OCI-LY7 (cell line): ENCODE measurements around the gene DTNA. TPM values are rescaled to one million over a fixed set of nuclear protein-coding genes. Genes with fewer than 3 reads are reported as not detected.

Experiments
- BruUV-seq: library from RNA; stranded (reverse); fragments of 400-500 nt; replicated peaks from 2 replicates; lab custom pipeline; 2021; lab: Mats Ljungman, UMichigan
- CTCF ChIA-PET: fragments of 300-600 bp; sonication (Branson Sonifier 250); formaldehyde crosslinking; loops from one replicate; lab custom pipeline; 2022; ENCODE audit warnings: antibody characterized with exemption; ENCODE audit not compliant: unreplicated experiment; lab: Charles Lee
- POLR2A ChIA-PET: fragments of 300-600 bp; sonication (Branson Sonifier 250); formaldehyde crosslinking; loops from one replicate; lab custom pipeline; 2022; ENCODE audit warnings: antibody characterized with exemption; lab: Charles Lee
- DNase-seq: peaks from one replicate; pipeline ENCODE4 v3.0.0-alpha.2; 2015; ENCODE audit warnings: low spot score
- H2AFZ ChIP-seq: fragments of 200-600 bp; sonication (generic), shearing (Covaris generic); 2 replicates; pipeline ENCODE4 v1.6.1; 2014; ENCODE audit warnings: mild to moderate bottlenecking, antibody characterized with exemption, low read length, moderate library complexity
- H3K27ac ChIP-seq: fragments of 200-600 bp; sonication (generic); 2 replicates; pipeline ENCODE4 v1.5.1; 2014; ENCODE audit warnings: mixed run types, low read depth, mild to moderate bottlenecking, moderate library complexity, low read length, inconsistent platforms; ENCODE audit not compliant: poor library complexity, severe bottlenecking
- H3K36me3 ChIP-seq: fragments of 200-600 bp; sonication (generic); 2 replicates; pipeline ENCODE4 v1.6.1; 2014; ENCODE audit warnings: mild to moderate bottlenecking, antibody characterized with exemption, low read length, moderate library complexity, mixed read lengths; ENCODE audit not compliant: insufficient read depth
- H3K4me1 ChIP-seq: fragments of 200-600 bp; sonication (generic); 2 replicates; pipeline ENCODE4 v1.5.1; 2014; ENCODE audit warnings: mild to moderate bottlenecking, low read length; ENCODE audit not compliant: insufficient read depth, poor library complexity, severe bottlenecking
- H3K4me2 ChIP-seq: fragments of 200-600 bp; sonication (generic); 2 replicates; pipeline ENCODE4 v1.6.1; 2014; ENCODE audit warnings: mild to moderate bottlenecking, low read length
- H3K4me3 ChIP-seq: fragments of 200-600 bp; sonication (generic); 2 replicates; pipeline ENCODE4 v1.5.1; 2014; ENCODE audit warnings: mild to moderate bottlenecking, low read depth, low read length; ENCODE audit not compliant: poor library complexity, severe bottlenecking
- H3K79me2 ChIP-seq: fragments of 200-600 bp; sonication (generic); 2 replicates; pipeline ENCODE4 v1.6.1; 2016; ENCODE audit warnings: low read depth, mild to moderate bottlenecking, low read length, moderate library complexity, mixed read lengths; ENCODE audit not compliant: insufficient read depth
- H3K9me2 ChIP-seq: fragments of 200-600 bp; sonication (generic); 2 replicates; pipeline ENCODE4 v1.6.1; 2016; ENCODE audit warnings: mild to moderate bottlenecking, low read length, mixed read lengths; ENCODE audit not compliant: insufficient read depth
- H3K9me3 ChIP-seq: fragments of 200-600 bp; sonication (generic); 2 replicates; pipeline ENCODE4 v1.6.1; 2014; ENCODE audit warnings: mild to moderate bottlenecking, mixed run types, low read length, mixed read lengths
- H4K20me1 ChIP-seq: fragments of 200-600 bp; sonication (generic); 2 replicates; pipeline ENCODE4 v1.6.1; 2014; ENCODE audit warnings: mild to moderate bottlenecking, antibody characterized with exemption, low read length, moderate library complexity, mixed read lengths; ENCODE audit not compliant: insufficient read depth
- CTCF ChIP-seq: fragments of 200-600 bp; sonication (generic); conservative IDR thresholded peaks from 2 replicates; pipeline ENCODE4 v1.5.1; 2014; ENCODE audit warnings: mild to moderate bottlenecking, antibody characterized with exemption, low read length, moderate library complexity, mixed read lengths
- EZH2phosphoT487 ChIP-seq: fragments of 200-600 bp; sonication (generic); IDR thresholded peaks from 2 replicates; pipeline ENCODE4 v1.6.1; 2018; ENCODE audit warnings: low read depth, borderline replicate concordance, mild to moderate bottlenecking, mixed run types, antibody characterized with exemption, low read length, moderate library complexity, mixed read lengths
- intact Hi-C: fragments of 100-400 bp; cut with micrococcal nuclease; formaldehyde crosslinking; loops from one replicate; pipeline ENCODE4 v1.10.0; 2022; ENCODE audit not compliant: unreplicated experiment
- total RNA-seq, 2 experiments: library from RNA; depleted of rRNA in 1 of 2; stranded (reverse); fragments of >200 nt in 1 of 2; shearing (Covaris generic) in 1 of 2; gene quantifications; 2 replicates each; pipeline ENCODE4 v1.2.3, GENCODE V29; 2014 to 2022

The DTNA gene
- total RNA-seq, 2 experiments from 2014 or later = 0.16 TPM; not detected in 1

DNA sequence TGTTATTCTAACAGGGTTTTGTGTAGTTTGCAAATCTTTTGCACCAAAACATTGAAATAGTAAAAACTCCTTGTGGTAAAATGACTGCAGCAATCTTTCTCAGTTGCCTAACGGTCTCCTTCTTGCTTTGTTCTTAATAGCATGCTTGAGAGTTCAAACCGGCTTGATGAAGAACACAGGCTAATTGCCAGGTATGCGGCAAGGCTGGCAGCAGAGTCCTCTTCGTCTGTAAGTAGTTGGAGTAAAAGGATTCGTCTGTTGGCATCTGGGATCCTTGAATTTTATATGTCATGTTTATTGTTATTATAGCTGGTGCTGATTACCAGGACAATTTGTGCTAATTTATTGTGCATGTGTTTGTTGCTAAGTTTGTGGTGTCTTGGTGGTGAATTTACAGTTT, 138.1 kb downstream of the DTNA start:
- no peak overlapping the region for H3K4me3 ChIP-seq
- no peaks in the 10 kb centered on the region for H3K36me3 ChIP-seq
- TF ChIP-seq CTCF (no peak), EZH2phosphoT487 (no peak)
- H3K4me1 ChIP-seq = no peaks in the 10 kb centered on the region
- H4K20me1 ChIP-seq = no peaks in the 10 kb centered on the region
- ChIA-PET CTCF (no interaction called here), POLR2A (no interaction called here)
- no peak overlapping the region for H2AFZ ChIP-seq
- H3K27ac ChIP-seq = no peak overlapping the region
- no peaks in the 10 kb centered on the region for H3K9me2 ChIP-seq
- no peak overlapping the region for H3K4me2 ChIP-seq
- H3K79me2 ChIP-seq = no peaks in the 10 kb centered on the region
- no peaks in the 10 kb centered on the region for H3K9me3 ChIP-seq
- DNase-seq = no peak
- no TSS peak for BruUV-seq
- intact Hi-C loops = no loop called here

DNA sequence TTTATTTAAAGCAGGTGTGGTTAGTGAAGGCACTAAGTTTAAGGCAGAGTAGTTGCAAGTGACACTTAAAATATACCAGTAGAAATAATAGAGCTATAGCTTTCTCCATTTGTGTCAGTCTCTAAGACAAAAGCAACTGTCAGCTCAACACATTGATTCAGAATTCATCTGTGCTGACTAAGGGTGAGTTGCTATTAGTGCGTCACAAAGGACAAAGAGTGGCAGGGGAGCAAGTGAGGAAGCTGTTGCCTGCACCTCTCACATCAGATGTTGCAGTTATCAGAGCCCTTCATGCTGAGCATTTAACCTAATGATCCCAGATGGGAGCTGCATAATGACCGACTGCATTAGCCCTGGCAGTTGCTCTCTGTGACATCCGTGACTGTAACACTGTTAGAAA, 138.6 kb downstream of the DTNA start:
- CTCF ChIA-PET = no interaction called here

More for the DNA sequence above, 138.6 kb downstream of the DTNA start:
- POLR2A ChIA-PET = no interaction called here
- Histone ChIP-seq H3K4me2 (no peak overlapping the region), H3K4me3 (no peak overlapping the region), H3K36me3 (no peaks in the 10 kb centered on the region), H3K4me1 (no peaks in the 10 kb centered on the region), H2AFZ (no peak overlapping the region), H3K9me3 (no peaks in the 10 kb centered on the region), H3K9me2 (no peaks in the 10 kb centered on the region), H4K20me1 (no peaks in the 10 kb centered on the region), H3K27ac (no peak overlapping the region), H3K79me2 (no peaks in the 10 kb centered on the region)
- intact Hi-C loops = no loop called here
- no peak for DNase-seq
- TF ChIP-seq EZH2phosphoT487 = no peak
- TF ChIP-seq CTCF = no peak
- no TSS peak for BruUV-seq
